ENCODE results near the gene RASA3.
A peak's percentile ranks its signal among the peaks of the same experiment; 100 is the strongest.

The RASA3 gene

DNA sequence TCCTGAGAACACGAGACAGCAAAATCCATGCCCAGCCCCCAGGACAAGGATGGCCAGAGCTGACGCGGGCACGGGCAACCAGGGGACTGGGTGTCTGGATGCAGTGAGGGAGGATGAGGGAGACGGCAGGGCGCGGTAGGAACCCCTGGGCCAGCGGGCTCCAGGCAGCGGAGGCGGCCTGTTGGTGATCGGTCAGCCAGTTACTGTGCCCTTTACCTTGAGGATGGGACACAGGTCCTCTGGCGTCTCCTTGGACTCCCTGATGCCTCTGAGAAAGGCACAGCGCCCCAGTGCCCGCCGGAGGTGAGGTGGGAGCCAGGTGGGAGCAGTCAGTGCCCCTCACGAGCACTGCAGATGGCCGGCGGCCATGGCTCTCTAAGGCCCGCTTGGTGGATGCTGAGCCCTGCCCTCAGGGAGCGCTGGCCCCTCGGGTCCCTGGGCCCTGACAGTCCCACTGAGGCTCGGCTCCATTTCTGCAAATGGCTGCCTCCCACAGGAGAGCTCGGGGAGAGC, 189.8 kb downstream of the RASA3 start:
- no peak for DNase-seq

DNA sequence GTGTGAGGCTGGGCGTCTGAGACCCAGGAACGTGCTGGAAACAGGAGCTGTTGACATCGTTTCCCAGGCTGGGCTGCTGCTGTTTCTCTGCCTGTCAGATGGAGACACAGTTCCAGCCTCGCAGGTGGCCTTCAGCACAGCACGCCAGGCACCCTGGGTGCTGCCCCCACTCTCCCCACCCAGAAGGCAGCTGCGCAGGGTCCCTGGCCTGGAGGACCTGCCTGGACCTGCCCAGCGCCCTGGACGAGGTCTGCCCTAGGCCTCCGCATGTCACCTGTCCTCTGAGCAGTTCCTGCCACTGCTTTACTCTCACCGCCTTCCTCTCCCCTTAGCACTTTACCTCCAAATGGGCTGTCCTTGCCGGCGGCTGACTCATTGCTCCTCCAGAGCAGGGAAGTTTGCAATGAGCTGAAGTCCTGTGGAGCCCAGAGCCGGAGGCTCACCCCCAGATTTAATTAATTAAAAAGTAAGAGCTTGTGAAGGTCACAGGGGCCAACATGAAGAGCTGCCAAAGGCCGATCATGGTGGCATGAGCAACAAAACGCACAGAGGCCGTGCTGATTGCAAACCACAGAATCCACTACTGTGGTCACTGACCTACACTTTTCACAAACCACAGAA, 190.7 kb downstream of the RASA3 start:
- DNase-seq = no peak

DNA sequence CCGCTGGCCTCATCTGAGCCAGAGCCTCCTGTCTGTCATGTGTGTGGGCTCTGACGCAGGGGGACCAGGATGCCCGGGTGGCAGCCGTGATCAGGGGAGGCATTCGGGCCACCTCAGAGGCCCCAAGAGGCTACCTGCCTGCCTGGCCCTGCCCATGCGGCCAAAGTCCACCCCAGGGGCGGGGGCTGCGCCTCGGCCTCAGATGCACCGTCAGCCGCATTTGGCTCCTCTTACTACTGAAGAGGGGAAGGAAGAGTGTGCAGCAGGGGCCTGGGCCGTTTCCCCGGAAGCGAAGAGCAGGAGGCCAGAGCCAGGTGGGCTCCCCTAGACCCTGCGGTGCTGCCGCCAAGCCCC, 192.5 kb downstream of the RASA3 start:
- no peak for DNase-seq

DNA sequence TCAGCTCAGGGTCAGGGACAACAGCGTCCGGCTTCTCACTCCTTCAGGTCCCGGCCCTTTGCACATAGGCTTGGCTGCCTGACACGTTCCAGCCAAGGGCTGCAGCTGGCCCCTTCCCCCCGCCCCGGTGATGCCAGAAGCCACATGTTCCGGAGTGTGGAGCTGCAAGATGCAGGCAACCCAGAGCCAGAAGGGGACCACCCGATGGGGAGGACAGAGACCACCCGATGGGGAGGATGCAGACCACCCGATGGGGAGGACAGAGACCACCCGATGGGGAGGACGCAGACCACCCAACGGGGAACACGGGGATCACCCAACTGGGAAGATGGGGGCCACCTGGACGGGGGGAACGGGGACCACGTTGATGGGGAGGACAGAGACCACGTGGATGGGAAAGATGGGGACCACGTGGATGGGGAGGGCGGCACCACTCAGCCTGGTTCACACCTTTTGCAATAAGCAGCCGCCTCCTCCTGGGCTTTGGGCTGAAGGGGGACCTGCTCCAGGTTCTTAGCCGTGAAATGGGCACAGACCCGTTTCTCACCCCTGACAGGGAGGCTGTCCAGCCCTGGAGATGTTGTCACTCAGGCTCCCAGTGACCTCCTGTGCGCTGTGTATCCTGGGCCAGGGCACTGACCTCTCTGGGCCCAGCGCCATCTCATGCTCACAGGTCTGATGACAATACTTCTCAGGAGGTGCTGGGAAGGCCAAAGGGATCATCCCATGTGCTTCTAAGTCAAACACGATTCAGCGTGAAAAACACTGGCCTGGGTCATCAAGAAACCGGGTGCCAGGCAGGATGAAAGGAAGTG, 193.1 kb downstream of the RASA3 start:
- no peak for DNase-seq

DNA sequence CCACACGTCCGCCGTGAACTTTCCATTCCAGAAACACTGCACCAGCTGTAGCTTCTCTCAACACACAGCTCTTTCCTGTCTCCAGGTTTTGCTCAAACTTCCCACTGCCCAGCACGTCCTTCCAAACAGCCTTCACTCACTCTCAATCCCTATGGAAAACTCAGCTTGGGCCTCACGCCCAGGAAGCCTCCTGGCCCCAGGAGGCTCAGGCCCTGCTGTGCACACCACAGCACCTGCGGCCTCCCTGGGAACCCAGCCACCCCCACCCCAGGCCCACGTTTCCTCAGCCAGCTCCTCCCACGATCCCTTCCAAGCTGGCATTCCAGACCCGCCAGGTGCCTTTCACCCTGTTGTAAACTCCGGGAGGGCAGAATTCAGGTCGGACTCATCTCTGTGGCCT, 193.7 kb downstream of the RASA3 start:
- no peak for DNase-seq

DNA sequence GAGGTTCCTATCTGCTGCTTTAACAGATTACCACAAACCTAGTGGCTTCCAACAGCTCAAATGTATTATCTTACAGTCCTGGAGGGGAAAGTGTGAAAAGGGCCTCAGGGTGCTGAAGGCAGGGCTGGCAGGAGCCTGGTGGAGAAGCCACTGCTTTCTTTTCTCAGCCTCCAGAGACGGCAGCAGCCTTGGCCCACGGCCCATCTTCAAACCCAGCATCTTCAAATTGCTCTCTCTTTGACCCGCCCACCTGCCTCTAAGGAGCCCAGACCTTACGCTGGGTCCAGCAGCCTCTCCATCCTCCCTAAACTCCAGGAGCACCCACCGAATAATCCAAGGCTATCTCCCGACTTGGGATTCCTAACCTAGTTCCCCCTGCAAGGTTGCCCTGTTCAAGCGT, 194.2 kb downstream of the RASA3 start:
- no peak for DNase-seq

DNA sequence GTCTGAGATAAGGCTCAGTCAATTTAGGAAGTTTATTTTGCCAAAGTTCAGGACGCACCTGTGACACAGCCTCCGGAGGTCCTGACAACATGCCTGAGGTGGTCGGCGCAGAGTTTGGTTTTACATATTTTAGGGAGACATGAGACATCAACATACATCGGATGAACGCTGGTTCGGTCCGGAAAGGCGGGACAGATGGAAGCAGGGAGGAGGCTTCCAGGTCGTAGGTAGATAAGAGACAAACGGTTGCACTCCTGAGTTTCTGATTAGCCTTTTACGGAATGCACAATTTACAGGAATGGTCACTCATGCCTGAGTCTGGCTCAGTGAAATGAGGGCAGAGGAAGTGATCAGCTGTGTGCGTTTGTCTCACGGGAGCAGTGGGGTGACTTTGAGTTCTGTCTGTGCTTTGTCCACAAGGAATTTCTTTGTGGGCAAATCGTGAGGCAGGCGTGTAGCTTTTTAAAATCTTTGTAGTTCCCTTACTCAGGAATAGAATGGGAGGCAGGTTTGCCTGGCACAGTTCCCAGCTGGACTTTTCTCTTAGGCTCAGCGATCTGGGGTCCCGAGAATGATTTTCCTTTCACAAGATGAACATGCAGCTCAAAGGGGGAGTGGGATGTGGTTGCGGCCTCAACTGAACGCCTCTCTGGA, 194.8 kb downstream of the RASA3 start:
- no peak for DNase-seq

DNA sequence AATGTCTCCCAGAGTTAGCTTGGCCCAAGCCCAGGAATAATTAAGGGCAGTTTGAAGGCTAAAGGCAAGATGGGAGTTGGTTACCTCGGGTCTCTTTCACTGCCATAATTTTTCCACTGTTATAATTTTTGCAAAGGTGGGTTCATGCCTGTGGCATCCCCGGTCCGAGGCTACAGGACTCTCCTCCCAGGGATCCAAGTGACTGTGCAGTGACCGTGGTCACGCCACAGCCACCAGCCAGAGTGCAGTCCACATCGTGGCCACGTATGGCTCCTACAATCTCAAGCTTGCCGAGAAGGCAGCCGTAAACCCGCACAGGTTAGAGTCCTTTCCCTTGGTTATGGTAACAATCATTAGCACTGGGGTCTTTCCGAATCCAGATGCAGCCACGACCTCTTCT, 195.3 kb downstream of the RASA3 start:
- no peak for DNase-seq

DNA sequence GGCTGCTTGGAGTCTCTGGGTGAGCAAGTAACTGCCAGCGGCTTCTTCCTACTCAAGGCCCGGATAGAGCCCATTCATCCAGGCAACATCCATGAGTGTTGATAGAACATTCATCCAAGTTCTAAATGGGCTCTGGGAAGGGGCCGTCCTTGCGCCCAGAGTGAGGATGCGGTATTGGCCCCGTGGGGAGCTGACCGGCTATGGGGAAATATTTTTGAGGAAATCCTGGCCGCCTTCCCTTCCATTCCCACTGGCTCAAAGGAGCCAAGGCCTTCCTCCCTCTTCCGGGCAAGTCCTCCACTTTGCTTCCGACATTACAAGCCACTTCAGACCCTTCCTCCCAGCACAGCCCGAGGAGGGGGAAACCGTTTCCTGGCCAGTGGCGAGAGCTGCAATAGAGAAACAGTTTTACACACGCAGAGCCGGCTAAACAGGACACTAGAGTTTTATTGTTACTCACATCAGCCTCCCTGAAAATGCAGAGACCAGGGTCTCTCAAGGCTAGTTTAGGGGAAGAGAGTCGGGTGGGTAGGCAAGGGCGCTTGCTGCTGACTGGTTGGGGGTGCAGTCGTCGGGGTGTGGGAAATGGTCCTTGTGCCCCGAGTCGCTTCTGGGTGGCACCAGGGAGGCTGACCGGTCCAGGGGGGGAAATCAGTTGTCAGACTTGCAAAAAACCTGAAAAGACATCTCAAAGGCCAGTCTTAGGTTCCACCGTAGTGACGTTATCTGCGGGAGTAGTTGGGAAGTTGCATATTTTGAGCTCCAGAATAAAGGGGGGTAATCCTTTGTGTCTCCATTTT, 196.1 kb downstream of the RASA3 start:
- no peak for DNase-seq

DNA sequence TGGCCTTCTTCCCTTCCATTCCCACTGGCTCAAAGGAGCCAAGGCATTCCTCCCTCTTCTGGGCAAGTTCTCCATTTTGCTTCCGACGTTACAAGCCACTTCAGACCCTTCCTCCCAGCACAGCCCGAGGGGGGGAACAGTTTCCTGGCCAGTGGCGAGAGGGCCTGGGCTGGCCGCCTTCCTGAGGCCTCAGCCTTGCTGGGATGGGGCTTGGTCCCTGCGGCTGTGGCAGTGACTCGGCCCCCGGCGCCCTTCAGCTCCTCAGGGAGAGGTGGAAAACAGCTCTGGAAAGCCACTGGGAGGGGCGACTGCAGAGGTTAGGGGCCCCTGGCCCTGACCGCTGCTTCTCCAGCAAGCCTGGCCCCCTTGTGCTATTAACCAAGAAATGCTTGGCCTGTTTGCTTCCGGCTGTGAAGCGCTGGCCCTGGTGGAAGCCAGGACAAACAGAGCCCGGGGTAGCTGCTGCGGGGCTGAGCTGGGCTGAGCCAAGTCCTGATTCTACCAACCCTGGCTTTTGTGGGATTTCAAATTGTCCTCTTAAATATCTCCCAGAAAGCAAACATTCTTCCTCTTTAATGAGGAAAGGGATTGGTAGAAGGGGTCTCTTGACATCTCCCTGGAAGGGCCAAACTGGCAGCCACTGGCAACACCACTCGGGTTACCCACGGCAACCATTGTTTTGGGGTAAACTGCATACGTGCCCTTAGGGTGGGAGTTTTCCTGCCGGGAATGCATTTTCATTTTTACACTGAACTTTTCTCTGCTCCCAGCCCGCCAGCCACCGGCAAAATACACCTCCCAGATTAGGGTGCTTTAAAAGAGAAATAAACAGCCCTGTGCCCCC, 197.2 kb downstream of the RASA3 start:
- DNase-seq = no peak

DNA sequence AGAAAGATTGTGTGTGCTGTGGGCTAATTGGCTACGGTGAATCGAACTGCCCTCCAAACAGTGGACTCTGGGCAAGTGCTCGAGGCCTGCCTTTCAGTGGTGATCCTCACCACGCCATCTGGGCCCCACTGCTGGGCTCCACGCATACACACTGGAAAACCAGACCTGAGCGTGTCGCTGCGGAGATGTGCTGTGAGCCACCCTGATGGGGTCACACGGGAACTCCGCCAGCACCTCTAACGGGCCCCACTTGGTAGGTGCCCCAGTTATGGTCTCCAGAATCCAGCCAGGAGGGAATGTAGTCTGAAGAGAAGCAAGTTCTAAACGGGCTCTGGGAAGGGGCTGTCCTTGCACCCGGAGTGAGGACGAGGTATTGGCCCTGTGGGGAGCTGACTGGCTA, 197.8 kb downstream of the RASA3 start:
- DNase-seq = no peak

DNA sequence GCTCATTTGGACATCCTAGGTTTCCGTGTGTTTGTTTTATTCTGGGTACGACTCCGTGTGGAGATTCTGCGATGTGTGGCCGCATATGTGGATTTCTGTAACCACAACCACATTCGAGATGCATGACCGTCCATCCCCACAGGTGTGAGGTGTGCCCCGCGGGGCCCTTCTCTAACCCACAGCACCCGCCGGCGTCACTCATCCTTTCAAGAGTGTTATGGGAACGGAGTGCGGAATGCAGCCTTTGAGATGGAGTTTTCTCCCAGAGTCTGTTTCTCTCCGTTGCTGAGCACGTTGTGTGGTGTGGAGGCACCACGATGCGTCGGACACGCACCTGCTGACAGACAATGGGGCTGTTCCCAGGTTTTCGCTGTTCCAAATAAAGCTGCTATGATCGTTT, 198.5 kb downstream of the RASA3 start:
- no peak for DNase-seq

DNA sequence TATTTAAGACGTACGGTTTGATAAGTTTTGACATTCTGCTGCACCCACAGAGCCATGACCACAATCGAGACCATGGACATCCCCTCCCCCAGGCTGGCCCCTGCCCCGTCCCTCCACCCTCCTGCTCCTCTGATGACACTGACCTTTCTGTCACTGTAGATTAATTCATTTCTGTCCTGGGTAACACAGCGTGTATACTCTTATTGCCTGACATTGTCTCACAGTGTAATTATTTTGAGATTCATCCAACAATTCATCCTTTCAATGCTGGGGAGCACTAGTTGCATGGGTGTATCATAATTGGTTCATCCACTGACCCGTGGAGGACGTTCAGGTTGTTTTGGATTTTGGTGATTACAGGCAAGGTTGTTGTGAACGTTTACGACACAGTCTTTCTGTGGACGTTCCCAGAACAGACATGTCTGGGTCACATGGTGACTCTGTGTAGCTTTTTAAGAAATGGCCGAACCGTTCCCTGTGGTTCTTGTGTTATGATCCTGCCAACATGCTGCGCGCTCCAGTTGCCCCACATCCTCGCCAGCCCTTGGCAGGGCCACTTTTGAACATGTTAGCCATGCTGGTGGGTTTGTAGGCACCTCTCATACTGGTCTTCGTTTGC, 200.5 kb downstream of the RASA3 start:
- no peak for DNase-seq

DNA sequence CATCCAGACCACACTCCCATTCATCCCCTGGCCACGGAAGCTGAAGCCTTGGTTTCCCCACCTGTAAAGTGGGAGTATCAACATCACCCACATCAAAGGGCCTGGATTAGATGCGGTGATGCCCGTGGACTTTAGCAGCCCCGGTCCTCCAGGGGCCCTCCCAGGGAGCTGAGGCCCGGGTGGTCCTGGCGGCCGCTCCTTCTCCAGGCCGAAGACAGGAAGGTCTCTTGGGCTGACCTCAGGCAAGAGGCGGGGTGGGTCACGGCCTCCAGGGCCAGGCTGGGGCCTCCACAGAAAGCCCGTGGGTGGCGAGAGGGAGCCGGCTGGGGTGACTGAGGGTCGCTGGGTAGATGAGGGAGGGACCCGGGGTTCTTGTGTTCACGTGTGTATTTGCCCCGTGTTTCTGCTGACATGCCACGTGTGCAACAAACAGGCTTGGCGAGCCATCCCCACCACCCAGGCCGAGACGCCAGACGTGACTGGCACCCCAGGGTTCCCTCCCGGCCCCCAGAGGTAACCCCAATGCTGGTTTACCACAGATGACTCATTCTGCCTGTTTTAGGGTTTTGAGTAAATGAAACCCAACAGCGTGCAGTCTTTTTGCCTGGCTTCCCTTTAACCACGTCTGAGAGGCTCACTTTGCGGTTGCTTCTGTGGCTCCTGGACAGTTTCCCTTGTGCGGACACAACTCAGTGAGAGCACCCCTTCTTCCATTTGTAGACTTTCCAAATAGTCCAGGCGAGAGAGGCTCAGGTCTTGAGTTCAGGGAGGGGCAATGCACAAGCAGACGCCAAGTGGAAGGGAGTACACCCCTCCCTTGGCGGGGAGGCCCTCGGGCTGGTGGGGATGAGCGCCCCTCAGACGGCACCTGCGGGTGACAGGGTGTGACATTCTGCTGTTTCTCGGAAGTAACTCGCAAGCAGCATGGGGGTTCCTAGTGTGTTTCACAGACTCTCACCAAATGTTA, 201.5 kb downstream of the RASA3 start:
- DNase-seq = peak; percentile 97

DNA sequence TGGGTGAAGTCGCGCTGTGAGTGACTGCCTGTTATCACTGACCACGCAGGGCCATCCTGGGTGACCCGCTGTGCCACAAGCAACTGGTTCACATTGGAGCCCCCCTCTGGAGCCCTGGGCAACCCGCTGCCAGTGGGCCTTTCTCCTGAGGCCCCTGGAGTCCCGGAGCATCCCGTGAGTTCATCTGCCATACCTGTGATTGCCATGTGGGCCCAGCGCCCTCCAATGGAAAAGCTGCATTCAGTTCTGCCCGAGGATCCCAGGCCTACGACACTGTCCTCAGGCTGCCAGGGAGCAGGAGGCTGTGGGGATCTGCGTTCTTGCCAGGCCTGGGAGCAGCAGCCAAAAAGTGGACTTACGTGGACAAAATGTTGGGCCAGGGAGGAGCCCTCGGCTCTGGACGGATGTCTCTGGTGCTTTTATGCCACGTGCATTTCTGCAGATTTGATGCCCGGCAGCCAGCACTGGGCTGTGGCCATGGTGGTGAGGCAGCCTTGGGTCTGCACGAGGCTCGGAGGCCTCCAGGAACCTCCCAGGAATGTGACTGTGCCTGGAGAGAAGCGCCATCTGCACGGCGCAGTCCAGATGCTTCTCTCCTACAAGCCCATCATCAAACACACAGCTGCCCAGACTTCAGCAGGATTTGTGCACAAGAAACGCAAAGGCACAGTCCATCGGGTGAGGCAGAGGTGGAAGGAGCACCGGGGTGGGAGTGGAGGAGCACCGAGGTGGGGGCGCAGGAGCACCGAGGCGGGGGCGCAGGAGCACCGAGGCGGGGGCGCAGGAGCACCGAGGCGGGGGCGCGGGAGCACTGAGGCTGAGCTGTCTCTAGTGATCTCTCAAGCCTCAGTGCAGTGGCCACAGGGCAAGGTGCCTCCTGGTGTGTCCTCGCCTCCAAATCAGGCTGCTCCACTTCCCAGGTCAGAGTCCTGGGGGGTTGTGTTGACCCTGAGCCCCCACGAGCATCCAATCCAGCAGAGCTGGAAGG, 202.5 kb downstream of the RASA3 start:
- no peak for DNase-seq

DNA sequence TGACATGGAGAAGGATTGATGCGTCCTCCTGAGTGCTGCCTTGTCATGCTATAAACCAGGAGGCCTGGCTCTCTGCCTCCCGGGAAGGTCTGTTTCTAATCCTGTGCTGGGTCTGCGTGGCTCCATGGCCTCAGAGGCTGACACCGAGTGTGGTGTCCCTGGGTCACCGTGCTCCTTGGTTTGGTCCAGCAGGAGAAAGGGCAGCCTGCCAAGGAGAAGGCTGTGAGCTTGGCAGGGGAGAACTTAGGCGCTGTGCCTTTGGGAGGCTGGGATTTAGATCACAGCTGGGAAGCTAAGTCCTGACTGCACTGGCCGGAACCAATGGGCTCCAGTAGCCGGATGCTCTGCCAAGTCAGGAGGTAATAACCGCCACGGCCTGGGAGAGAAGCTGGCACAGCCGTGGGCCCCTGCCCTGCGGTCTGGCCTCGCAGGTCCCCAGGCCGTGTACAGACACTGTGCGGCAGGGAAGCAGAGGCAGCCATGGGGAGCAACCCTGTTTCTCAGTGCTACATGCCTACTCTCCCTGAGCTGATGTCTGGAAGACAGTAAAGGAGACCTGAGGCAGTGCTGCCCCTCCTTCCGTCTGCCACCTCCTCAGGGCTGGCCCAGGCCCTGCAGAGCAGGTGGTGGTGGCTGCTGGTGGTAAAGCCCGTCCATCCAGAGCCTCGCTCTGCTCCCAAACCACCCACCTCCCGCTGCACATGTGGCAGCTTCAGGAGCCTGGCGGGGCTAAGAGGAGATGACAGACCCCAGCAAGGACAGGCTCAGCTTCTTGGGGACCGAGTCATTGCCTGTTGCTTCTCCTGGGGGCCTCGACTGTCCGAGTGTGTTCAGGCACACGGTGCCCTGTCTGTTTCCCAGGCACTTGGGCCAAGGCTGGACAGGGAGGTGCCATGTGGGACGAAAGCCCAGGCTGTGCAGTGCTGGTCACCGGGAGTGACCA, 203.5 kb downstream of the RASA3 start:
- no peak for DNase-seq

Data from MV-4-11 (cell line).